Measurements from ENCODE around the gene C19orf85. TPM values are rescaled to one million over a fixed set of nuclear protein-coding genes. Genes with fewer than 3 reads are reported as not detected.

Gene C19orf85
- total and polyA plus RNA-seq, 9 donors, result not detected

DNA sequence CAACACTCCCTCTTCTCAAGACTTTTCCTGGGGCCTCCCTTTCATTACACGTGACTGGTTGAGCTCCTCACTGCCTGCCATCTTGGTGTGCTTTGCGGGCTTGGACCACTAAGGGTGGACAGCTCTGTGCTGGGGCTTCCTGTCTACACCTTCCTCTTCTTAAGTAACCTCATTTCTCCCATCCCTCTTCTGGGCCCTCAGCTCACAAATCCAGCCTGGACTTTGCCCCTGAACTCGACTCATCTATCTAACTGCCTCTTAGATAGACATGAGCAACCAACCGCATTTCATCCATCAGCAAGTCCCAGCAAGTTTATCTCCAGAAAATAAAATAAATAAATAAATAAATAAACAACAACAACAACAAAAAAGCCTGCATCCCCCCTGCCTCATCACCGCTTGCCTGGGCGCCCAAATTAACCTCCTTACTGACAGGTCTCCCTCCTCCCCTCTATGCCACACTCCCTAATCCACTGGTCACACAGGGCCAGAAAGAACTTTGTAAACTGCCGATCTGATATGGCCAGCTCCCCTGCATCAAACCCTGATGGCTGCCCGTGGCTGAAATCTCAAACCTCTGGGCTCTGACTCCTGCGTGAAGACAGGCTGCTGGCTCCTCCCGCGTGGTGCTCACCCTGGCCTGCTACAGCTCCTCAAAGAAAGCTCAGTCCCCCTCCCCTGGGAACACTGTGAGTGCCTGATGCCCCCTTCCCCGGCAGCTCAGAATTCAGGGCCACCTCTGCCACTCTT is 10.9 kb downstream of the C19orf85 start:
- H3K4me3 ChIP-seq, result no peak overlapping the region
- H3K27ac ChIP-seq, result no peak overlapping the region
- H3K9me3 ChIP-seq, result no peaks in the 10 kb centered on the region
- H3K4me1 ChIP-seq (ENCODE audit: insufficient read depth), result peaks cover 7% of the 10 kb centered on the region
- TF ChIP-seq, protein P1, sequence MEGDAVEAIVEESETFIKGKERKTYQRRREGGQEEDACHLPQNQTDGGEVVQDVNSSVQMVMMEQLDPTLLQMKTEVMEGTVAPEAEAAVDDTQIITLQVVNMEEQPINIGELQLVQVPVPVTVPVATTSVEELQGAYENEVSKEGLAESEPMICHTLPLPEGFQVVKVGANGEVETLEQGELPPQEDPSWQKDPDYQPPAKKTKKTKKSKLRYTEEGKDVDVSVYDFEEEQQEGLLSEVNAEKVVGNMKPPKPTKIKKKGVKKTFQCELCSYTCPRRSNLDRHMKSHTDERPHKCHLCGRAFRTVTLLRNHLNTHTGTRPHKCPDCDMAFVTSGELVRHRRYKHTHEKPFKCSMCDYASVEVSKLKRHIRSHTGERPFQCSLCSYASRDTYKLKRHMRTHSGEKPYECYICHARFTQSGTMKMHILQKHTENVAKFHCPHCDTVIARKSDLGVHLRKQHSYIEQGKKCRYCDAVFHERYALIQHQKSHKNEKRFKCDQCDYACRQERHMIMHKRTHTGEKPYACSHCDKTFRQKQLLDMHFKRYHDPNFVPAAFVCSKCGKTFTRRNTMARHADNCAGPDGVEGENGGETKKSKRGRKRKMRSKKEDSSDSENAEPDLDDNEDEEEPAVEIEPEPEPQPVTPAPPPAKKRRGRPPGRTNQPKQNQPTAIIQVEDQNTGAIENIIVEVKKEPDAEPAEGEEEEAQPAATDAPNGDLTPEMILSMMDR (IDR thresholded peaks at IDR 0.05), result no peak
- TF ChIP-seq EP300 (IDR thresholded peaks at IDR 0.05), result no peak
- no peak for TF ChIP-seq POLR2A (IDR thresholded peaks at IDR 0.05)
- no peaks in the 10 kb centered on the region for H3K27me3 ChIP-seq
- WGBS, 3 donors, result 82 to 91% (median 85%) methylated on average over 12 of the region's 12 CpGs
- no peaks in the 10 kb centered on the region for H3K36me3 ChIP-seq
- intact Hi-C loops (cut with DNase I), result no loop called here
- DNase-seq, result no peak

DNA sequence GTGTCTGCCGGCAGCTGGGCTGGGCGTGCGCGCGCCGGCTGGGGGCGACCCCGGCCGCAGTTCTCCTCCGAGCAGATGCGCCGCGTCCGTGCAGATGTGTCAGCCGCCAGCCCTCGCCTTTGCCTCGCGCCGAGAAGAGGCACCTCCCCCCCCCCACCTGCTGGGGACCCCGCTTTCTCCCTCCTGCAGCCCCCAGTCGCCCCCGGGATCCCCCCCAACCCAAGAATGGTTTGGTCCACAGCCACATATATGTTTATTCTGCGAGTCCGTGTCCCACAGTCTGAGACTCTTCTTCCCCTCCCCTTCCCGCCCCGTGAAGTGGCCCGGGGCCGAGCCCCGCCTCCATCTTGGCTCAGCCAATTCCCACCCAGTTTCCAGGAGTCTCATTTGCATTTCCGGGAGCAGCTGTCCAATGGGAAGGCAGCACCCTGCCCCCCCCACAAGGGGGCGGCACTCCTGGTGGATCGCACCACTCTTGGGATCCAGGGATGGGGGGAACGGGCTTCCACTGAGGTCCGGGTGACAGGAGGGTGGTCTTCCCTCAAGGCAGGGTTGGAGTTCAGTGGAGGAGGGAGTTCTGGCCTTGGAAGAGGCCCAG is 11.7 kb downstream of the C19orf85 start:
- H3K27ac ChIP-seq, result no peak overlapping the region
- peak; percentile 75 to 89 (median 85) for DNase-seq
- no peaks in the 10 kb centered on the region for H3K36me3 ChIP-seq
- WGBS, 3 donors, result 3 to 7% (median 6%) methylated on average over 31 to 34 of the region's 34 CpGs
- no peaks in the 10 kb centered on the region for H3K27me3 ChIP-seq
- H3K9me3 ChIP-seq, result no peaks in the 10 kb centered on the region
- peaks cover 7% of the 10 kb centered on the region for H3K4me1 ChIP-seq (ENCODE audit: insufficient read depth)
- TF ChIP-seq, protein P1 (IDR thresholded peaks at IDR 0.05), result peak in 2 of 3 donors; percentile 10 to 23
- TF ChIP-seq POLR2A (IDR thresholded peaks at IDR 0.05), result no peak
- intact Hi-C loops (cut with DNase I), result no loop called here
- no peak overlapping the region for H3K4me3 ChIP-seq

DNA sequence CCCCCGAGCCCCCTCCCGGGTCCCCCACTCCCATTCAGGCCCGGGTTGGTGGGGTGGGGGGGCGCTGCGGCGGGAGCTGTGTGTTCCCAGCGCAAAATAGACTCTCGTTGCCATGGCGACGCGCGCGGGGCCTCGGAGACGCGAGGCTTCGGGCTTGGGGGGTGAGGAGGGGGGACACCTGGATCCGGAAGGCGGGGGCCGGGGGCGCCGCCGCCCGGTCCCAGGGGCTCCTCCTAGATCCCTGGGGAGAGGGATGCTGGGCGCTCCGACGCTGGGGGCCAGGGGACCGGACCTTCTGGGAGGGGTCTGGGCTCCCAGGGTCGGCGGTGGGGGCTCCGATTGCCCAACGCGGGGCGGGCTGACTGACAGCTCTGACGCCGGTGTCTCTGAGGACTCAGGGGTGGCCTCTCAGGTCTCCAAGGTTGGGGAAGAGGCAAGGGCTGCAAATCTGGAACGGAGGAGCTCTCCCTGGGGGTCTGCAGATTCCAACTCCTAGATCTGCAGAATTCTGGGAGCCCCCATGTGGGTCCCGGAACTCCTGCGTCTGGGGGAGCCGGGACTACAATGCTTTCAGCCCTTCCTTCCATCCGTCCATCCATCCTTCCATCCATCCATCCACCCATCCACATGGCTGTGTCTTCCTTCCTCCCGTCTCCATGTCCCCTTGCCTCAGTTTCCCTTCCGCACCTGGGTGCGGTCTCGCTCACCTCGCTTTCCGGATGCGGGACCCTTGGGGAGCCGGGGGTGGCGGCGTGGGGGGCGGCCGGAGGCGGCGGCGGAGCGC is 12.4 kb downstream of the C19orf85 start:
- H3K4me3 ChIP-seq, result no peak overlapping the region
- H3K9me3 ChIP-seq, result no peaks in the 10 kb centered on the region
- no peaks in the 10 kb centered on the region for H3K27me3 ChIP-seq
- peak in 1 of 5 donors; percentile 47 for DNase-seq
- peaks cover 7% of the 10 kb centered on the region for H3K4me1 ChIP-seq (ENCODE audit: insufficient read depth)
- no peaks in the 10 kb centered on the region for H3K36me3 ChIP-seq
- 1 to 2% (median 1%) methylated on average over 43 to 57 of the region's 57 CpGs for WGBS, 3 donors
- TF ChIP-seq POLR2A (IDR thresholded peaks at IDR 0.05) (no peak), EP300 (IDR thresholded peaks at IDR 0.05) (no peak)
- TF ChIP-seq, protein P1 (IDR thresholded peaks at IDR 0.05), result no peak
- intact Hi-C loops (cut with DNase I), result no loop called here
- no peak overlapping the region for H3K27ac ChIP-seq

DNA sequence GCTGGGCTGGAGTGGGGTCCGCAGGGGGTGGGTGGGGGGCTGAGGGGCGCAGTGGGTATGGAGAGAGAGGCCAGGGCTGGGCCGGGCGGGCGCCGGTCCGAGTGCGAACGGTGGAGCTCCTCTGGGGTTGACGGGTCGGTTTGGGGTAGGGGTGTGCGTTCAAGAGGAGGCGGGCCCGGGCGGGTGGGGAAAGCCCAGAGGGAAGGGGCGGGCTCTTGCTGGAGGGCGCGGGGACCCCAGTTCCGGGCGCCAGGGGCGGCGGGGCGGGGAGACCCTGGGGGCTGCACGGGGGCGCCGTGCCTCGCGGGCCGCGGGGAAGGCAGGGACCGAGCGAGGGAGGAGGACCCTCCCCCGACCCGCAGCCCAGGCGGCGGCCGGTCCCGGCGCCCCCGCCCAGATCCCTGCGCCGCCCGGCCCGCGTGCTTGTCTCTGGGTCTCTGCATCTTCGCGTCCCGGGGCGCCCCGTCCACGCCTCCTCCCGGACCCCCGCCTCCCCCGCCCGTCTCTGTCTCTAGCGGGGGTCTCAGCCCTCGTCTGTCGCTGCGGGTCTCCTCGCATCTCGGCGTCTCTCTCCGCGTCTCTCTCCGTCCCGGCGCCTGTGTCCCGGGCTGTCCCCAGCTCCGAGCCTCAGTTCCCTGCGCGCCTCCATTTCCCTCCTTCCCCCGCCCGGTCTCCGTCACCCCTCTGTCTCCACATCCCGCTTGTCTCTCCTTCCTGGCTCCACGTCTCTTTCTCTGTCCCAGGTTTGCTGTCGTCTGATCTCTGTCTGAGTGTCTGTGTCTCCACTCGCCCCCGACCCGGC is 13.2 kb downstream of the C19orf85 start:
- intact Hi-C loops (cut with DNase I), result no loop called here
- 1 to 2% (median 1%) methylated on average over 38 to 75 of the region's 80 CpGs for WGBS, 3 donors
- no peak overlapping the region for H3K27ac ChIP-seq
- TF ChIP-seq POLR2A (IDR thresholded peaks at IDR 0.05), result no peak
- TF ChIP-seq EP300 (IDR thresholded peaks at IDR 0.05), result no peak
- TF ChIP-seq, protein P1 (IDR thresholded peaks at IDR 0.05), result no peak
- no peaks in the 10 kb centered on the region for H3K36me3 ChIP-seq
- H3K4me3 ChIP-seq, result no peak overlapping the region
- no peaks in the 10 kb centered on the region for H3K27me3 ChIP-seq
- peaks cover 7% of the 10 kb centered on the region for H3K4me1 ChIP-seq (ENCODE audit: insufficient read depth)
- no peaks in the 10 kb centered on the region for H3K9me3 ChIP-seq
- no peak for DNase-seq

All from ovary (tissue), 9 donors.